NCI-H2227 (cell line): ENCODE data around the gene CTNNBL1.
"Not testable (repeated sequence)": the region's sequence is repeated elsewhere in the genome, so short reads cannot be mapped to it uniquely, and the experiment has no call there.

ENCODE experiments used
- DNase-seq: peaks from one replicate; lab custom pipeline; 2025; ENCODE audit not compliant: unreplicated experiment; lab: John Stamatoyannopoulos, UW

Gene CTNNBL1

DNA sequence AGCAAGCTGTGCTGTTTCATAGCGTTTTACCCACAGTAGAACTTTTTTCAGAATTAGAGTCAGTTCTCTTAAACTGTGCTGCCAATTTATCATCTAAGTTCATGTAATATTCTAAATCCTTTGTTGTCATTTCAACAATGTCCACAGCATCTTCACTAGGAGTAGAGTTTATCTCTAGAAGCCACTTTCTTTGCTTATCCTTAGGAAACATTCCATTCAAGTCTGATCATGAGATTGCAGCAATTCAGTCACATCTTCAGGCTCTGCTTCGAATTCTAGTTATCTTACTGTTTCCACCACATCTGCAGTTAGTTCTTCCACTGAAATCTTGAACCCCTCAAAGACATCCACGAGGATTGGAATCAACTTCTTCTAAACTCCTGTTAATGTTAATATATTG is 12.5 kb downstream of the CTNNBL1 start:
- no peak for DNase-seq

DNA sequence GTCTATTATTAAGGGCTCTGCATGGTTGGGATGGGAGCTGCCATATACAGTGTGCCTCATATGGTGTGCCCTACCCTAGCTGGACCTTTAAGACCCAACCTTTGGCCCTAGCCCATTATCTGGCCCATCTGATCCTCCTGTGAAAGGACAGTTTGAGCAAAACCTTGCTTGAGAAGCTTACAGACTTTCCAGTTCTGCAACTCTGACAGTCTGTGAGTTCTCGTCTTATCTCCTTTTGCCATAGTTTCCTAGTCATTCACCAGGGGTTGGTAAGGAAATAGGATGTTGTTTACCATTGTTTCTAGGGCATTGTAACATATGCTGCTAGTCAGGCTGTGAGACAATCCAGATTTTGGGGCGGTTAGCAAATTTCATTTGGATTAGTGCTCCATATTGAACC is 17.2 kb downstream of the CTNNBL1 start:
- no peak for DNase-seq

DNA sequence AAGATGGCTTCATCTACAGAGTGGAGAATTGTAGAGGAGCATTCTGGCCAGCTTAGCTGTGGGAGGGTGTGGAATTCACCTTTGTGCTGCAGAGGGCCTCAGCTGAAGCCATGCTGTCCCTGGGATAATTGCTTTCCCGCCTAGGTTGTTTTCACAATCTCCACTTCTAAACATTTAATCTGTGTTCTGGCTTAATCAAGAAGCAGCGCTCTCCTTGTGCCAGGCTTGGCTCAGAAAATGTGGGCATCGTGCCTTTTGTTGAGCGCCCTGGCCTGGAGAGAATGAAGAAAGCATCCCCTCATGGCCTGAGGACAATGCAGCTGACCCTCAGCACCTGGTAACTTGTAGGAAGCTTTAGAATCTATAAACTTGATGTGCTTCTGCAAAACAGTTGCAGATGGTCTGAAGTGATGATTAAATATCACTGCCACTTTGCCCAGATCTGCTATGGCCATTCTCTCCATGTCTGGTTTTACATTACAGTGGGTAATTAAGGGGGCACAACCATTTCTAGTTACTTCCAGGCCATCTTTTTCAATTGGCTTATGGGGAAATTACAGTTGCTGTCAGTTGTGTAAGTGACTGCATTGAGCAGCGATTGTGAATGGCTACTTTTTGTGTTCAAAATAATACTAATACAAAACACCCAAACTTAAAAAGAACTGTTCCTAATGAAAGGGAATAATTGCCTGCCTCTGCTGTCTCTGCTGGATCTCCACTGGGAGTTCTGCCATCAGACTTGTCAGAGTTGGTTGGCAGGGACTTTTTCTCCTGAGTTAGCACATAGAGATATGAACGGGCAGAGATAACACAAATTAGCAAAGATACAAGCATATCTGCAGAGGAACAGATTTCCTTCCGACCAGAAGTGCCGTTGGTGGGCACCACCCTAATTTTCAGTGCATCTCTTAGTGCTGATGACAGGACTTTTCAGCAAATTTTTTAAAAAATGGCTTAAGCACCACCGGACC is 18.4 kb downstream of the CTNNBL1 start:
- DNase-seq = peak; percentile 50

DNA sequence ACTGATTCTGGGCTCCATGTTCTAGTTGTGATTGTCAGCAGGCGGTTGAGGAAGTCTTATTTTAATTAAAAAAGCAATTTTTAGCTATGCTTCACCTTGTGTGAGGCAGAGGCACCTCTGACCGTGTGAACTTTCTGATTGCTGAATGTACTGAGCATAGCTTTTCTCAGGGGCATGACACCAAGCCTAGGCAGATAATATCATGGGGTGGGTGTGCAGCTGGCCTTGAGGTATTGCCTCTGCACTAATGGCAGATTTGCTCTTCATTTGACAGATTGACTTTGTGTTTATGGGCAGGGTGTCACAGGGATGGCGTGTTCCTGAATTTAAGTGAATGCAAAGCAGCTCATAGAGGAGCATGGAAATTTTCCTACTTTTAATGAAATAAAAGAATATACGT is 19.6 kb downstream of the CTNNBL1 start:
- no peak for DNase-seq

DNA sequence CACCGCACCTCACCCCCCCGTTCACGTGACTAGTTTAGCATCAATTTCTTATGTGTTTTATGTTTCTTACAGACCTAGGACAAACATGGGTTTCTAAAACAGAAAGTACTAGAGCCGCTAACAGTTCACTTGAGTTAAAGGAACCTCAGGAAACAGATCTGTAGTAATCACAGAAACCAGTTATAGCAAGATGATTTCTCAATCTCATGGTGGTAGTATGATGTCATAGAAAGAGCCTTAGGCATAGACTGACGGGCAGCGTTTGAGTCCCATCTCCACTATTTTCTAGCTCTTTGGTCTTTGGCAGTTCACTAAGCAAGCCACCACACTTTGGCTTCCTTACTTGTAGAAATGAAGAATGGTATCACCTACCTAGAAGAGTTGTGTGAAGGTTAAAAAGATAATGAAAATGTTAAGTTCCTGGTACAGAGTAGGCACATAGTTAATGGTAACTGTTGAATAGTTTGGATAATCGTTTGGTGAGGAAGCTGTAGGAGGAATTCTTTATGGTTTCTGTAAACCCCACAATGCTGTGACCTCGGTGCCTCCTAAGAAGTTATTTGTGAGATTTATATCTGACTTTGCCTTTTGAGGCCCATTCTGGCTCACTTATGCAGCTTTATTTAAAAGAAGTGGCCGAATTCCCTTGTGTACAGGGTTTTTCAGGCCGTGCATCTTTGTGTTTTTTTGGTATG is 21.3 kb downstream of the CTNNBL1 start:
- no peak for DNase-seq

DNA sequence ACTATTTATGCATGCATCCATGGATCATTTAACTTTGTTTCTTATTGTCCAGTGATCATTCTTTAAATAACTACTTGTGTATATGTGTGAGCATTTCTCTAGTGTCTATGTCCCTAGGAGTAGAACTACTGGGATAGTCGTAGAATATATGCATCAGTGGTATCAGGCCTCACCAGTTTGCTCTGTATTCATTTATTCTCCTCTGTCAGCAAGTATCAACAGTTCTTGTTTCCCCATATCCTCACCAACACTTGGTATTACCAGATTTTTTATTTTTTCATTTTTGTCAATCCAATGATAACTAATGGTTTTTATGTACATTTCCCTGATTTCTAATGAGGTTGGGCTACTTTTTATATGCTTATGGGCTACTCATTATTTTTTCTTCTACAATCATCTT is 27.9 kb downstream of the CTNNBL1 start:
- no peak for DNase-seq

DNA sequence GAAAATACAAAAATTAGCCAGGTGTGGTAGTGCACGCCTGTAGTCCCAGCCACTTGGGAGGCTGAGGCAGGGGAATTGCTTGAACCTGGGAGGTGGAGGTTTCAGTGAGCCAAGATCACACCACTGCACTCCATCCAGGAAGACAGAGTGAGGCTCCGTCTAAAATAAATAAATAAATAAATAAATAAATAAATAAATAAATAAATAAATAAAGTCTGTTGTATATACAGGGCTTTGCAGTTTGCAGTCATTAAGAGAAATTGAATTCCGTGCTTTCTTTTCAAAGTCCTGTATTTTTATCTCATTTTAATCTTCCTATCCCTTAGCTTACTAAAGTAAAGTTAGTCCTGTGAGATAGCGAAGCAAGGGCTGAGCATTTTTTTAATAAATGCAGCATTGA is 28.5 kb downstream of the CTNNBL1 start:
- not testable (repeated sequence) for DNase-seq

DNA sequence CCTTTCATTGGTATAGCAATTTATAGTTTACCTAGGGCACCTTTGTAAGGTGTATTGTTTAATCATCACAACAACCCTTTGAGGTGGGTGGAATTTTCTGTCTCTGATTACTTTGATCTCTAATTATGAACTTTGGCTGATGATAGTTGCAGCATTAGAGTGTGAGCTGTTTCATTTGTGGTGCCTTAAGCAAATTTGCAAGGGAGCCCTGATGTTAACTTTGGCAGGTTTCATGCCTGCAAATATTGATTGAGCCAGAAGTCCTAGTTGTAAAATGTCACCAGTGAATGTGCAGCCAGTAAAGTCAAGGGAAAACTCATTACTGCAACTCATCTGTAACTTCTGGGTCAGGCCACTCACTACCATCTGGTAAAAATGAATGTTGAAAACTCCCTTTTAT is 29.8 kb downstream of the CTNNBL1 start:
- no peak for DNase-seq

DNA sequence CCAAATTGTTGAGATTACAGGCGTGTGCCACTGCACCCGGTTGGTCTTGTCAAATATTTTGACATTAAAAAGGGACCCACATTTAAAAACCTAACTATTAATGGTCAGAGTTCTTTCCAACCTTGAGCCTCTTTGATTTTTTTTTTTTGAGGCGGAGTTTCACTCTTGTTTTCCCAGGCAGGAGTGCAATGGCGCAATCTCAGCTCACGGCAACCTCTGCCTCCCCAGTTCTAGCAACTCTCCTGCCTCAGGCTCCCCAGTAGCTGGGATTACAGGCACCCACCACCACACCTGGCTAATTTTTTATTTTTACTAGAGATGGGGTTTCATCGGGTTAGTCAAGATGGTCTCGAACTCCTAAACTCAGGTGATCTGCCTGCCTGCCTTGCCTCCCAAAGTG is 31.3 kb downstream of the CTNNBL1 start:
- DNase-seq = no peak

DNA sequence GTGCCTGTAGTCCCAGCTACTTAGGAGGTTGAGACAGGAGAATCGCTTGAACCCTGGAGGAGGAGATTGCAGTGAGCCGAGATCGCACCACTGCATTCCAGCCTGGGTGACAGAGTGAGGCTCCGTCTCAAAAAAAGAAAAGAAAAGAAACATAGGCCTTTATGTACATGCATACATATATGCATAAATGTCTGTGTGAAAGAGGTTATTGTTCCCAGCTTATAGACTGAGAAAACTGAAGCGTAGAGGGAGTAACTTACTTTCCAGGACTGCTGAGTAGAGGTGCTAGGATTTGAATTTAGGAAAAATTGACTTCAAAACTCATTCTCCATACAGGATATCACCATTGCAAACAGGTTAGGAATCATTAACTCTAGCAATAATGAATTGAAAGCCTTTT is 32.0 kb downstream of the CTNNBL1 start:
- DNase-seq = no peak

DNA sequence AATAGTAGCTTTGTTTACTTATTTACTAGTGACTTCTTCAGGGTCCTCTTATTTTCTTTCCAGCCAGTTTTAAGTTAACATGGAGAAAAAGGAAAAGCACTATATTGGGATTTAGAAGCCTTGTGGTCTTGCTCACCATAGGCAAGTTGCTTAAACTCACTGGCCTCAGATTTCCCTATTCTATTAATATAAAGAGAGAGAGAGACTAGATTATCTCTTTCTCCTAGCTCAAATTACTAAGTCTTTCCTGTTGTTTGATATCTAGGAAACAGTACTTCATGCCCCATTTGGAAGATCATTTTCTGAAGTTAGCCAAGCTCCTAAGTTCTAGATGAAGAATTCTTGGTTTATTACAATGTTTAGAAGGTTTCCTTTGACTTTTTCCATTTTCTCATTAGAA is 32.5 kb downstream of the CTNNBL1 start:
- DNase-seq = no peak

DNA sequence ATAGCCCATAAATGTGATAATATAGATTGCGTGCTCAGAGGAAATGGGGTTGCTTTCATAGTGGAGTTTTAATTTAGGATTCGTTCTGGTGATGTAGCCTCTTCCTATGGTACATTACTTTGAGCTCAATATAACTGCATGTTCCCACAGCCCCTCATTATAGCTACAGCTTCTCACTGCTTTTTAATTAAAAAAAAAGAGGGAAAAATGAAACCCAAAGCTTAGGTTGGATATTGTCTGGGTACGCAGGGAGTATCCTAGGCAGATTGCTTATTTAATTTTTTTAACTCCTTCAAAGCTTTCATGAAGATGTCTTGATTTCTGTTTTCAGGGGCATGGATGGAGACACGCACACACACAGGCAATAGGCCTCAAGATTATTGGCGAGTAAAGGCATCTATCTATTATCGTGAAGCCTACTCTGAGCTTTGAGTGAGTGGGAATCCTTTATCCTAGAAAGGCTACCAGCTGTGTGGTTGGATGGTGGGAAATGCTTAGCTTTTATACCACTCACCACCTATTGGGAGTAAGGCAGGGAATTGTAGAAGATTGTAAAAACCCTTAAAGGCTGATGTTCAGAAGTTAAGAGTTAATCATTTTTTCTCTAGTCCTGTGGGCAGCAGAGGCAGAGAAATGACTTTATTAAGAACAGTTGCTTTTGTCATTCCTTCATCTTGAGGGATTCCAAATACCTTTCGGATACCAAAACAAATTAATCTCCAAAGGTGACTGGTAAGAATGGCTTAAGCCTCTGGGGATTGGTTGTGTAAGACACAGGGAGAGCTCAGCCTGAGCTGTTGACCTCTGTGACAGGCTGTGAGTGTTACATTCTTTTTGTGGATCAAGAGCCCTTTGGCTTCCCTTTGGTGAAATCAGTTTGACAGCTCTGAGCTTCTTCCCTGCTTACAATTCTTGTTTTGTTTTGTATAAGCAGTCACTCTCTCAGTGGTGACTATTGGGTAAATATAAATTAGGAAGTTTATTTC is 33.4 kb downstream of the CTNNBL1 start:
- no peak for DNase-seq

DNA sequence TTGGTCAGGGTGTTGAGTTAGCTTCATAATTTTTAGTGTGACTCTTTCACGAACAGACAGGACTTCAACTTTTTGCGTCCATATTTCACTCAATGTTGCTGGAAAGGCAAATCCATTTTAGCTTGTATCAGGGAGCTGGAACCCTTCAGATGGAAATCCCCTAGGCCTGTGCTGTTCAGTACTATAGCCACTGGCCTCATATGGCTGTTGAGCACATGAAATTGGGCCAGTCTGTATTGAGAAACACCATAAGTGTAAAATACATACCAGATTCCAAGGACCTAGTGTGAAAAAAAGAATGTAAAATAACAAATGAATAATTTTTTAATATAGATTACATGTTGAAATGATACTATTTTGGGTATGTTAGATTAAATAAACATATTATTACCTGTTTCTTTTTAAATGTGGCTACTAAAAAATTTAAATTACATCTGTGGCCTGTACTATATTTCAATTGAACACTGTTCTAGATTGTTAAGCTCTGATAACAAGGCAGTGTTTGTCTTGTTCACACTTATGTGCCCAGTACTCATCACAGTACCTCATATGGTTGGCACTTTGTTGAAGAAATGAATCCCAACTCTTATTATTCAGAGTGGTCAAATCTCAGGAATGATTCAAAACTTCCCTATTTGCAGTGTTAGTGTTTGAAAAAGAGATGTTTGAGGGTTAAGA is 34.3 kb downstream of the CTNNBL1 start:
- DNase-seq = no peak

DNA sequence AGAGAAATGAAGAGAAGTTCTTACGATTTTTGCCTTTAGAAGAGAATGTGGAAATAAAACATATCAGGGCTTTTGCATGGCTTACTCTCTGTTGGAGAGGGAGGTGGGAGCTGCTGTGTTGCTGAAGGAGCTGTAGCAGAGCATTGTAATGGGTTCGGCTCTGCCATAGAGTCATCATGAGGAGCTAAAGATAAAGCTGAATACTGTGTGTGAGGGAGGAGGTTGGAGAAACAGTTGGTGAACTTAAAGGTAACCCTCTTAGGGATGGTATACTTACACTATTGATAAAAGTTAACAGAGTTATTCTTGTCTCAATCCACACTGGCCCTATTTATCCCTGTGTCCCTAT is 34.8 kb downstream of the CTNNBL1 start:
- DNase-seq = no peak

DNA sequence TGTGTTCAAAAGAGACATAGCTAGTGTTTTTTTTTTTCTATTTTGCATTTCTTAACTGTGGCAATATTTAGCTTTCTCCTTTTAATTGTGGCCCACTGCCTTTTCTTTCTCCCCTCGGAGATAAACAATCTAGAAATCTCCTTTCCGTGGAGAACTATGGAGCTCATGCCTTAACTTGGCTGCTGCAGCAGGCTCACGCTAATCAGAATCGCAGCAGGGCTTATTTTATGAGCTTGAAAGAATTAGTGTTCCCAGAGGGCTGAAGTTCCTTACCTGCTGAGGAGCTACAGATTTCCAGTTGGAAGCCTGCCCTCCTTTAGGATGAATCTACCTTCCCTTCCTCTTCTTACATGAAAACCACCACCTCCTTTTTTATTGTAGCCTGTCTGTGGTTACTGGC is 35.6 kb downstream of the CTNNBL1 start:
- no peak for DNase-seq

DNA sequence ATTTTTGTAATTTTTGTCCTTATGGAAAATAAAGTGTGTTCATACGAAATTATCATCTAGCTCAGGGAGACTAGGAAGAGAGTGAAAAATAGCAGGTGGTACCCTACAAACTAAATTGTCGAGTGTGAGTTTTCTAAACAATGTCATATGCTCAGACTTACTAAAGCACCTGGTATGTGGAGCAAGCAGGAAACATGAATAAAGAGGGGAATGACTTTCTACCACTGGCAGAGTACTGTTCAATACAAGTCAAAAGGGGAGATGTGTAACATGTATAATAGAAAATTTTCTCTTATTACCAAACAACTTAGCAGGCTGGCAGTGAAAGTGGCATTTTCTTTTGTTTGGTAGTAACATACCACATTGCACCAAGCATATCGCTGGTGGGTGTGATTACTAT is 36.1 kb downstream of the CTNNBL1 start:
- no peak for DNase-seq

DNA sequence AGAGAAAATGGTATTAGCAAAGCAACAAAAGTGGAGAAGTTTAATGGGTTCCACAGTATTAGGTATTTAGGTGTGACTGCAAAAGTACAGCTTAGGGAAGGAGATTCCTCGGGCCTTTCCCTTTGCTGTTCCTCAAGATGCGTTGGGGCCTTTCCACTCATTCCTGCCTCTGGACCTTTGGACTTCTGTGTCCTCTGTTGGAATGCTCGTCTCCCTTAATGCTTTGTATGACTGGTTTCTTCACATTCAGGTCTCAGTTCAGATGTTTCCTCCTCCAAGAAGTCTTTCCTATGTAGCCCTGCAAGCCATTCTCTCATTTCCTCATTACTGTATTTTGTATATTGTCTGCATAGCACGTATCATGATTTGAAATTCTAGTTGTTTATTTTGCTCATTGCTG is 39.6 kb downstream of the CTNNBL1 start:
- no peak for DNase-seq

DNA sequence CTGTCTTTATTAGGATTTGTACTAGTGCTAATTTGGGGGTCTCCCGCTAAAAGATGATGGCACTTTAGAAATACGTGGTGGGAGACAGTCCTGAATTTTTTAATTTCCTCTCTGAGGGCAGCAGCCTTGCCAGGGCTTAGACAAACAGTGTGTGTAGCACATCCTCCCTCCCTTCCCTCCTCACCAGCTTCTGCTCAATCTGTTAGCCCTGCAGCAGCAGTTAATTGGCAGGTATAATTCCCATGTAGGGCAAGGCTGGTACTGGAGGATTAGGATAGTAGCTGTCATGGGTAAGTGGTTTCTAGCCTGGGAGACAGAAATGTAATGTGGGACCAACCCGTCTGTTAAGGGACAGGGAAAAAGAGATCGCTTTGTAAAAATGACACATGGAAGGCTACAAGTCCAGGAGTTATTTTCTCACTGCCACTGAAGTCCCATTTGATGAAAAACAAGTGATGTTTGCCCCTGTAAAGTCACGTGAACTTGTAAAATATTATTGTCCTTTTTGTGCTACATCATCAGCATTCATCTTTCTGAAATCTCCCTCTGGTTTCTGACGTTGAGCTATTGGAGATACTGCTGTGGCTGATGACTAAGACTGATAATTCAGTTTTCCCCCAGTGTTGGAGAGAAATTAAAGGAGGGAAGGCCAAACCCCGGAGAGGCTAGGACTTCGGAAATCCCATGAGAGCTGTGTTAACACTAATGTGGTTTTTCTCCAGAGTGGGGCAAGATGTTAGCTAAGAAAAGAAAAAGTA is 40.6 kb downstream of the CTNNBL1 start:
- peak; percentile 73 for DNase-seq

DNA sequence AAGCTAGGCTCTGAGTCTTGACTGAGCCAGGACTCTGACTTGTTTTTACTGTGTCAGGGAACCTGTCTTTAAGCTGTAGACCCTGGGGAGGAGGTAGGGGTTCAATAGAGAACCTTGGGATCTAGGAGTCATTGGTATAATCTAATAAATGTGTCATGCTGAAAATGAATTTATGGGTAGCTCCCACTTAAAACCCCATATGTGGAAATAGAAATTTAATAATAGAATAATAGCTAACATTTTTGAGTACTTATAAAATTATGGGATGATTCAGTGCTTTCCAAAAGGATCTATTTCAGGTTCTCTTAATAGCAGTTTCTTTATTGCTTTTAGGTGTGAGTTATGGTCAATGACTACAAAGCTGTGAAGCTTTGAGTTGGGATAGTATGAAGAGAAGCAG is 41.7 kb downstream of the CTNNBL1 start:
- no peak for DNase-seq

DNA sequence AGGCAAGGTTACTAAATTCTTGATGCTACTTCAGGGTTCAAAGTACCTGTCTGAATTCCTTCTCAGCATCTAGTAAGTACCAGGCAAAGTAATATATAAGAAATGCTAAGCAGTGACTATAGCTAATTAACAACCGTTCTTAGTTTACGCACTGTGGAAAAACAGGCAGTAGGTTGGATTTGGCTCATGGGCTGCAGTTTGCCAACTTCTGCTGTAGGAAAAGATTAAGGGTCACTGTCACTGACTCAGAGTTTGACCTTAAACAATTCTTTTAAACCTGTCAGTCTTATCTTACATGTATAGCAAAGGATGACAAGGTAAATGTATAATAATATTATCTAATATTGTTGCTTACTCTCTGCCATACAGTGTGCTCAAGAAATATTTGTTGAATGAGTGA is 42.3 kb downstream of the CTNNBL1 start:
- no peak for DNase-seq
